Measurements from ENCODE around the gene RNF130. TPM values are rescaled to one million over a fixed set of nuclear protein-coding genes. Genes with fewer than 3 reads are reported as not detected.
A peak's percentile ranks its signal among the peaks of the same experiment; 100 is the strongest.

RNF130 gene
- total RNA-seq, 2 experiments from 2014 or later, result 10.7 to 11.5 TPM

DNA sequence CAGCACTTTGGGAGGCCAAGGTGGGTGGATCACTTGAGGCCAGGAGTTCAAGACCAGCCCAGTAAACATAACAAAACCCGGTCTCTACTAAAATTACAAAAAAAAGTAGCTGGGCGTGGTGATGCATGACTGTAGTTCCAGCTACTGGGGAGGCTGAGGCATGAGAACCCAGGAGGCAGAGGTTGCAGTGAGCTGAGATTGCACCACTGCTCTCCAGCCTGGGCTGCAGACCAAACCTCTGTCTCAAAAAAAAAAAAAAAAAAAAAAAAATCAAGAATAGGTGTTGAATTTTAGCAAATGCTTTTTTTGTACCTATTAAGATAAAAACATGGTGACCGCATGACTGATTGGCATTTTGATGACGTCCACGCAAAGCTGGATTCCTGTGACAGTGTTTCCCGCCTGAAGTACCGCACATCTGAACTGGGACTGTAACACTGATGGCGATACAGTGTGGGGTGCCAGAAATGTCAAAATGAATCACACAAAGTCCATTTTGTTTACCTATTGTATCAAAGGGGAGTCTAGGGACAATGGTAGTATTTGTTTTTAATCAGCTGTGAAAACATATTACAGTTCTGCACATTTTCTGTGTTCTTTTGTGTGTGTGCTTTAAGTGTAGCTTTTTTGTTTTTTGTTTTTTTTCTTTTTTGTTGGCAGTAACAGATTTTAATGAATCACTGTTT, 140.6 kb downstream of the RNF130 start:
- H3K36me3 Mint-ChIP-seq, result no peaks in the 10 kb centered on the region
- no peak overlapping the region for H3K4me3 Mint-ChIP-seq
- H3K27ac Mint-ChIP-seq, result no peak overlapping the region
- DNase-seq, result no peak
- no peaks in the 10 kb centered on the region for H3K4me1 Mint-ChIP-seq
- POLR2A ChIA-PET, result no interaction called here
- no peak for ATAC-seq (ENCODE audit: low read depth)
- H3K27me3 Mint-ChIP-seq, result peaks cover 3% of the 10 kb centered on the region
- no peaks in the 10 kb centered on the region for H3K9me3 Mint-ChIP-seq

DNA sequence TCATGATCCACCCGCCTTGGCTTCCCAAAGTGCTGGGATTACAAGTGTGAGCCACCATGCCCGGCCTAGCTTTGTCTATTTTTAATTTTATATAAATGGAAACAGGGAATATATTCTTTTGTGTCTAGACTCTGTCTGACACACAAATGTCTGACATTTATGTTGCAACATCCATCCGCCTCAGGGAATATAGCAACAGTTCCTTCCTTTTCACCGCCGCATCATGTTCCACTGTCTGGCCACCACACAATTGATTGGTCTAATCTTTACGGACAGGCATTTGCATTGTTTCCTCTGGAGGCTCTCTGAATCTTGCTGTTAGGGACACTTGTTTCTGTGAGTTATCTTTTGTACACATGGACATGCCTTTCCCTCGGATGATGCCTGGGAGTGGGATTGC, 143.7 kb downstream of the RNF130 start:
- Mint-ChIP-seq H3K4me1 (peaks cover 2% of the 10 kb centered on the region), H3K4me3 (no peak overlapping the region), H3K9me3 (no peaks in the 10 kb centered on the region), H3K27ac (no peak overlapping the region), H3K27me3 (peaks cover 5% of the 10 kb centered on the region), H3K36me3 (no peaks in the 10 kb centered on the region)
- ATAC-seq (ENCODE audit: low read depth) (no peak), DNase-seq (no peak)
- POLR2A ChIA-PET, result no interaction called here

GRCh38 chr5:179926657-179927056, 144.9 kb downstream of the RNF130 start:
- ATAC-seq (ENCODE audit: low read depth), result no peak
- Mint-ChIP-seq H3K36me3 (no peaks in the 10 kb centered on the region), H3K27ac (no peak overlapping the region), H3K27me3 (peaks cover 5% of the 10 kb centered on the region), H3K4me1 (peaks cover 2% of the 10 kb centered on the region), H3K9me3 (no peaks in the 10 kb centered on the region), H3K4me3 (no peak overlapping the region)
- no peak for DNase-seq
- POLR2A ChIA-PET, result no interaction called here

DNA sequence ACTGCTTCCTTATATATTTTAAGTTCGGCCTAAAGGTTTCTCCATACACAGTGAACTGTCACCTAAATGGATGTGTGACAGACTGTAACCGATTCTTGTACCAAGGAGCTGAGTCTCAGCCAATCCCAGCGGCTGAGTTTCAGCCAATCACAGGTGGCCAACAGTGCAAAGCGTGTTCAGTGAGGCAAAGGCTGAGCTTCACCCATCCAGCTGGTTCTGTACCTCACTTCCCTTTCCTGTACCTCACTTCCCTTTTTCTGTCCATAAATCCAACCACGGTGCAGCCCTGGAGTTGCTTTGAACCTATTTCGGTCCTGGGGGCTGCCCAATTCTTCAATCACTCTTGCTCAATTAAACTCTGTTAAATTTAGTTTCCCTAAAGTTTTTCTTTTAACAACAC, 148.1 kb downstream of the RNF130 start:
- peaks cover 6% of the 10 kb centered on the region for H3K4me1 Mint-ChIP-seq
- H3K4me3 Mint-ChIP-seq, result no peak overlapping the region
- ATAC-seq (ENCODE audit: low read depth) (no peak), DNase-seq (no peak)
- H3K9me3 Mint-ChIP-seq, result no peaks in the 10 kb centered on the region
- no peaks in the 10 kb centered on the region for H3K36me3 Mint-ChIP-seq
- peaks cover 7% of the 10 kb centered on the region for H3K27me3 Mint-ChIP-seq
- POLR2A ChIA-PET, result no interaction called here
- no peak overlapping the region for H3K27ac Mint-ChIP-seq

- Mint-ChIP-seq H3K27me3 (peaks cover 10% of the 10 kb centered on the region), H3K4me1 (peaks cover 16% of the 10 kb centered on the region), H3K4me3 (no peak overlapping the region), H3K36me3 (no peaks in the 10 kb centered on the region), H3K27ac (no peak overlapping the region), H3K9me3 (no peaks in the 10 kb centered on the region)
- no peak for ATAC-seq (ENCODE audit: low read depth)
- POLR2A ChIA-PET, result no interaction called here
- no peak for DNase-seq
Observed at GRCh38 chr5:179920175-179920574, 151.4 kb downstream of the RNF130 start.

GRCh38 chr5:179919487-179920060, 152.0 kb downstream of the RNF130 start:
- H3K4me3 Mint-ChIP-seq, result no peak overlapping the region
- no peaks in the 10 kb centered on the region for H3K36me3 Mint-ChIP-seq
- H3K27ac Mint-ChIP-seq, result no peak overlapping the region
- H3K9me3 Mint-ChIP-seq, result no peaks in the 10 kb centered on the region
- peaks cover 16% of the 10 kb centered on the region for H3K4me1 Mint-ChIP-seq
- POLR2A ChIA-PET, result no interaction called here
- DNase-seq (no peak), ATAC-seq (ENCODE audit: low read depth) (peak; percentile 36)
- peaks cover 11% of the 10 kb centered on the region for H3K27me3 Mint-ChIP-seq

- H3K27ac Mint-ChIP-seq, result no peak overlapping the region
- H3K4me3 Mint-ChIP-seq, result no peak overlapping the region
- no peaks in the 10 kb centered on the region for H3K9me3 Mint-ChIP-seq
- ATAC-seq (ENCODE audit: low read depth) (no peak), DNase-seq (no peak)
- POLR2A ChIA-PET, result no interaction called here
- H3K36me3 Mint-ChIP-seq, result no peaks in the 10 kb centered on the region
- H3K27me3 Mint-ChIP-seq, result peaks cover 12% of the 10 kb centered on the region
- H3K4me1 Mint-ChIP-seq, result peaks cover 17% of the 10 kb centered on the region
Observed at GRCh38 chr5:179918742-179919486, 152.6 kb downstream of the RNF130 start.

GRCh38 chr5:179916523-179916922, 155.0 kb downstream of the RNF130 start:
- no peaks in the 10 kb centered on the region for H3K36me3 Mint-ChIP-seq
- no peak overlapping the region for H3K4me3 Mint-ChIP-seq
- POLR2A ChIA-PET, result interaction anchor here (1.0 kb wide), 1 partner anchor 114 kb away, joined by 3 read pairs; no protein-coding TSS in a partner anchor
- no peak overlapping the region for H3K27ac Mint-ChIP-seq
- H3K27me3 Mint-ChIP-seq, result peaks cover 7% of the 10 kb centered on the region
- no peak for DNase-seq
- H3K9me3 Mint-ChIP-seq, result no peaks in the 10 kb centered on the region
- peaks cover 15% of the 10 kb centered on the region for H3K4me1 Mint-ChIP-seq
- ATAC-seq (ENCODE audit: low read depth), result no peak

DNA sequence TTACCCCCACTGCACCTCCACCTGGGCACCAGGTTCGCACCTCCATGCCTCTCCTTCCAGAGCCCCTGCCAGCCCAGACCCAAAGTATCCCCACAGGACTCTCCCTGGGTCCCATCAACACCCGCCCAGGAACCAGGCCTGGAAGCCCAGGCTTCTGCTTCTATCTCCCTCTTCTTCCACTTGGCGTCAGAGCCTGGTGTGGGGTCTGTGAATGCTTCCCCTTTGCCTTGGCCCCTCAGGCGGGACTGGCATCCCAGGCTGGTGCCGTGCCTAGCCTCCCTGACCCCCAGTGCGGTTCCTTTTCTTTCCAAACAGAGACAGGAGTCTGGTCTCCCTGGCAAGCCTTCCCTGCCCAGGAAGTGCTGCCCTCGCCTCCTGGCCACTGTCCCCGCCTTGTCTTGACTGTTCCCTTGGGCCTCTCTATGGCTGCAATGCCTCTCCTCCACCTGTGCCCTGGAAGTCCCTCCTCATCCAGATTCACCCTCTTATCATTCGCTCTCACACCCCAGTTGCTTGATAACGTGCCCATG, 156.1 kb downstream of the RNF130 start:
- no peaks in the 10 kb centered on the region for H3K9me3 Mint-ChIP-seq
- DNase-seq (no peak), ATAC-seq (ENCODE audit: low read depth) (no peak)
- peaks cover 7% of the 10 kb centered on the region for H3K27me3 Mint-ChIP-seq
- H3K27ac Mint-ChIP-seq, result no peak overlapping the region
- no peak overlapping the region for H3K4me3 Mint-ChIP-seq
- H3K4me1 Mint-ChIP-seq, result peaks cover 15% of the 10 kb centered on the region
- H3K36me3 Mint-ChIP-seq, result no peaks in the 10 kb centered on the region
- POLR2A ChIA-PET, result interaction anchor here (1.0 kb wide), 1 partner anchor 113 kb away, joined by 3 read pairs; no protein-coding TSS in a partner anchor

DNA sequence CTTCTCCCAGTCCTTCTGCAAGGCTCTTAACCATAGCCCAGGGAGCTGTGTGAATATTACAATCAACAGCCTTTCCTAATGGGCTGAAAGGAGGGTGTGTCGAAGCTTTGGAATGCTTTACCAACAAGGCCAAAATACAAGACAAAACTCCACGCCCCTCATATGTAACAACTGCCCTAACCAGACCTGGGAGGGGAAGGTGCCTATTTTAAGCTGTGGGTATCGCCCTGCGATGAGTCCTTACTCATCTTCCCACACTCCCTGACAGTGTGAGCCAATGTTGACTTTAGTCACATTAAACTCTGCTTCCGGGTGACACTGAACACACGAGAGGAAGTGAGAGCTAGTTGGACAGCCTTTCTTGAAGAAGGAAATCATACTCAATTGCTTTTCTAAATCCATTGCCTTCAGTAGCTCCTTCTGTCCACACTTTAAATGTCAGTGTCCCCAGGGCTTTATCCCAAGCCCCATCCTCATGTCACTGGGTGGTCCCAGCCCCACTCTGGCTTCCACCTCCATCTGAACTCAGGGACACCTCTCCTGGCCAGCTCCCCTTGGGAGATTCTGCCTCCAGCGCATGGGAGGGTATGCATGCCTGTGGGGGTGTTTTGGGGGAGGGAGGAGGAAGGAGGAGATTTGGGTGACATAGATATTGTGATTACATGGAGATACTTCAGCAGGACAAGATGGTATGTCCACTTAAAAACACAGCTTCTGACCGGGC, 157.4 kb downstream of the RNF130 start:
- Mint-ChIP-seq H3K4me3 (no peak overlapping the region), H3K4me1 (peaks cover 11% of the 10 kb centered on the region), H3K36me3 (no peaks in the 10 kb centered on the region), H3K27me3 (peaks cover 5% of the 10 kb centered on the region), H3K27ac (no peak overlapping the region), H3K9me3 (no peaks in the 10 kb centered on the region)
- DNase-seq (no peak), ATAC-seq (ENCODE audit: low read depth) (no peak)
- POLR2A ChIA-PET, result no interaction called here

DNA sequence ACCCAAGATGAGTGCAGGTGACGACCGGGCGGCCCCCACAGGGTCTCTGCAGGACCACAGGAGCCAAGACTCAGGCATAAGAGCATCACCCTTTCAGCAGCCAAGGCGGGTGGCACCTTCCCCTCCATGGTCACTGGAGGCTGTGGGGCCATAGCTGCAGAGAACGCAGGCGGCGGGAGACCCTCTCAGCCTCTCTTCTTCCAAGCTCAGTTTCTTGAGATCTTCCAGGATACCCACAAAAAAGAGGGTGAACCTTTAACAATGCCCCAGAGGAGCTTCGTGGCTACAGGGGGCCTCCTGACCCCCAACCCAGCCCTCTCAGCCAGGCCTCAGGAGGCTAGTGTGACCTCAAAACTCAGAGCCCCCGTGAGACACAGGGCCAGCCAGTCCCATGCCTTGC, 158.1 kb downstream of the RNF130 start:
- Mint-ChIP-seq H3K27ac (no peak overlapping the region), H3K4me3 (no peak overlapping the region), H3K27me3 (peaks cover 5% of the 10 kb centered on the region), H3K4me1 (peaks cover 11% of the 10 kb centered on the region), H3K9me3 (no peaks in the 10 kb centered on the region), H3K36me3 (no peaks in the 10 kb centered on the region)
- POLR2A ChIA-PET, result no interaction called here
- DNase-seq, result no peak
- ATAC-seq (ENCODE audit: low read depth), result no peak

- POLR2A ChIA-PET, result no interaction called here
- DNase-seq (no peak), ATAC-seq (ENCODE audit: low read depth) (no peak)
- Mint-ChIP-seq H3K9me3 (no peaks in the 10 kb centered on the region), H3K36me3 (no peaks in the 10 kb centered on the region), H3K4me3 (no peak overlapping the region), H3K4me1 (peaks cover 8% of the 10 kb centered on the region), H3K27me3 (peaks cover 5% of the 10 kb centered on the region), H3K27ac (no peak overlapping the region)
Observed at GRCh38 chr5:179912951-179913350, 158.6 kb downstream of the RNF130 start.

- no peak overlapping the region for H3K27ac Mint-ChIP-seq
- no peak for DNase-seq
- peaks cover 5% of the 10 kb centered on the region for H3K27me3 Mint-ChIP-seq
- H3K4me1 Mint-ChIP-seq, result peaks cover 3% of the 10 kb centered on the region
- POLR2A ChIA-PET, result interaction anchor here (0.6 kb wide), 1 partner anchor 59 kb away, joined by 7 read pairs; no protein-coding TSS in a partner anchor
- H3K36me3 Mint-ChIP-seq, result no peaks in the 10 kb centered on the region
- H3K4me3 Mint-ChIP-seq, result no peak overlapping the region
- no peaks in the 10 kb centered on the region for H3K9me3 Mint-ChIP-seq
- ATAC-seq (ENCODE audit: low read depth), result no peak
Observed at GRCh38 chr5:179912386-179912785, 159.2 kb downstream of the RNF130 start.

Measured in activated naive CD8-positive, alpha-beta T cell treated with anti-CD3 and anti-CD28 coated beads, Interleukin-2, amount 10 ng/mL, durations not matched to agents 7 days and 5 days (primary cell).